HepG2 (cell line): ENCODE measurements around the gene ZNF700. TPM values are rescaled to one million over a fixed set of nuclear protein-coding genes. Genes with fewer than 3 reads are reported as not detected.
A peak's percentile ranks its signal among the peaks of the same experiment; 100 is the strongest.

Experiments used
- AKAP8 ChIP-seq: sonication (generic); formaldehyde crosslinking; IDR thresholded peaks from 2 replicates; pipeline ENCODE4 v1.5.1; 2020; ENCODE audit warnings: mild to moderate bottlenecking, missing genetic modification reagents
- EHMT2 ChIP-seq: fragments of 200-600 bp; sonication (generic); IDR thresholded peaks from 2 replicates; pipeline ENCODE4 v1.7.0; 2017; ENCODE audit warnings: antibody characterized with exemption, low read depth, low read length, borderline replicate concordance
- FOXA3 ChIP-seq: IDR thresholded peaks from 2 replicates; pipeline ENCODE4 v1.6.1; 2016; ENCODE audit warnings: missing genetic modification reagents, missing compliant biosample characterization
- GABPA ChIP-seq, 2 experiments: IDR thresholded peaks; 2 replicates each; pipeline ENCODE4 v1.6.1; 2011 to 2016; ENCODE audit warnings: low read depth in 2 of 2, low read length in 1 of 2, missing biosample characterization in 1 of 2, missing genetic modification characterization in 1 of 2
- HNF4G ChIP-seq, 2 experiments: sonication (generic) in 1 of 2; formaldehyde crosslinking in 1 of 2; IDR thresholded peaks; 2 replicates each; pipeline versions ENCODE4 v1.4.0 to v1.6.1; 2011 to 2020; ENCODE audit warnings: borderline replicate concordance in 2 of 2, low read depth in 2 of 2, mild to moderate bottlenecking in 2 of 2, low read length in 1 of 2, missing genetic modification reagents in 1 of 2, moderate library complexity in 1 of 2
- KAT7 ChIP-seq: IDR thresholded peaks from 2 replicates; pipeline ENCODE4 v1.6.1; 2018; ENCODE audit warnings: borderline replicate concordance, missing compliant biosample characterization
- KMT2A ChIP-seq: sonication (generic); formaldehyde crosslinking; IDR thresholded peaks from 2 replicates; pipeline ENCODE4 v1.4.0; 2020; ENCODE audit warnings: missing genetic modification reagents
- PCBP1 ChIP-seq: fragments of 200-400 bp; formaldehyde crosslinking; IDR thresholded peaks from 2 replicates; pipeline ENCODE4 v1.6.1; 2017; ENCODE audit warnings: mild to moderate bottlenecking, low read depth, low read length, borderline replicate concordance
- SIN3B ChIP-seq: fragments of 150-350 bp; IDR thresholded peaks from 2 replicates; pipeline ENCODE4 v1.6.1; 2014; ENCODE audit warnings: low read length
- SRF ChIP-seq: IDR thresholded peaks from 2 replicates; pipeline ENCODE4 v1.6.1; 2011; ENCODE audit warnings: mild to moderate bottlenecking, low read depth, low read length, moderate library complexity
- TFAP4 ChIP-seq: sonication (generic); IDR thresholded peaks from 2 replicates; pipeline ENCODE4 v1.6.1; 2016; ENCODE audit warnings: low read depth, borderline replicate concordance
- ZBTB34 ChIP-seq: sonication (generic); formaldehyde crosslinking; IDR thresholded peaks from 2 replicates; pipeline ENCODE4 v1.8.0; 2022; ENCODE audit warnings: mild to moderate bottlenecking, missing genetic modification reagents
- ZBTB7B ChIP-seq: sonication (generic); formaldehyde crosslinking; IDR thresholded peaks from 2 replicates; pipeline ENCODE4 v1.4.0; 2020; ENCODE audit warnings: missing genetic modification reagents
- ZNF160 ChIP-seq: sonication (generic); formaldehyde crosslinking; IDR thresholded peaks from 2 replicates; pipeline ENCODE4 v1.8.0; 2022; ENCODE audit warnings: mild to moderate bottlenecking, inconsistent platforms, missing genetic modification reagents
- ZNF30 ChIP-seq: sonication (generic); formaldehyde crosslinking; IDR thresholded peaks from 2 replicates; pipeline ENCODE4 v1.5.0; 2020; ENCODE audit warnings: mild to moderate bottlenecking, missing genetic modification reagents
- ZNF367 ChIP-seq: sonication (generic); formaldehyde crosslinking; IDR thresholded peaks from 2 replicates; pipeline ENCODE4 v1.4.0; 2020; ENCODE audit warnings: missing genetic modification reagents, borderline replicate concordance
- ZNF382 ChIP-seq: sonication (generic); formaldehyde crosslinking; IDR thresholded peaks from 2 replicates; pipeline ENCODE4 v1.5.0; 2020; ENCODE audit warnings: missing genetic modification reagents, mild to moderate bottlenecking, borderline replicate concordance
- ZNF512 ChIP-seq: sonication (generic); formaldehyde crosslinking; IDR thresholded peaks from 2 replicates; pipeline ENCODE4 v1.4.0; 2020; ENCODE audit warnings: mild to moderate bottlenecking, missing genetic modification reagents
- ZNF550 ChIP-seq: sonication (generic); formaldehyde crosslinking; IDR thresholded peaks from 2 replicates; pipeline ENCODE4 v1.4.0; 2020; ENCODE audit warnings: mild to moderate bottlenecking, missing genetic modification reagents, borderline replicate concordance
- ZNF713 ChIP-seq: sonication (generic); formaldehyde crosslinking; IDR thresholded peaks from 2 replicates; pipeline ENCODE4 v1.4.0; 2020; ENCODE audit warnings: mild to moderate bottlenecking, missing genetic modification reagents
- ZNF749 ChIP-seq: sonication (generic); formaldehyde crosslinking; IDR thresholded peaks from 2 replicates; pipeline ENCODE4 v1.8.0; 2022; ENCODE audit warnings: mild to moderate bottlenecking, missing genetic modification reagents, moderate library complexity, borderline replicate concordance
- ZSCAN5A ChIP-seq: sonication (generic); formaldehyde crosslinking; IDR thresholded peaks from 2 replicates; pipeline ENCODE4 v1.8.0; 2022; ENCODE audit warnings: mild to moderate bottlenecking, missing genetic modification reagents, borderline replicate concordance
- polyA plus RNA-seq, 8 experiments: library from polyadenylated mRNA; depleted of rRNA in 3 of 8; stranded (reverse) in 7 of 8; unstranded in 1 of 8; fragments of >200 nt; fragmentation: Illumina TruSeq in 4 of 8; extraction: Trizol in 4 of 8; gene quantifications; 2 replicates each; pipeline versions ENCODE4 v1.2.1 to v1.2.3, GENCODE V29; 2011 to 2016; ENCODE audit warnings: low read depth in 4 of 8, missing spikeins in 1 of 8, mixed read lengths in 1 of 8; ENCODE audit not compliant: insufficient read depth in 1 of 8
- total RNA-seq, 5 experiments: library from RNA; depleted of rRNA; stranded (reverse); fragments of >200 nt; fragmentation: Illumina TruSeq; extraction: Trizol; gene quantifications; 2 replicates each; pipeline ENCODE4 v1.2.3, GENCODE V29; 2016; ENCODE audit warnings: low read depth in 1 of 5

Gene ZNF700
- total and polyA plus RNA-seq, 2 of the 13 experiments (the other 11 are each of a cell fraction or from before 2014, with no cell fraction given), result 6.0 to 12.8 TPM

GRCh38 chr19:11984986-11985385 is 60.1 kb downstream of the ZNF700 start (continued):
- no peak for TF ChIP-seq ZNF382 (CRISPR knock-in tag)
- no peak for TF ChIP-seq ZNF30 (CRISPR knock-in tag)
- TF ChIP-seq AKAP8, result no peak
- peak; percentile 57; the same call in 1 of the 2 replicates for TF ChIP-seq ZBTB7B (CRISPR knock-in tag)
- no peak for TF ChIP-seq SIN3B
- no peak for TF ChIP-seq ZNF550 (CRISPR knock-in tag)
- TF ChIP-seq SRF, result no peak
- TF ChIP-seq KMT2A (CRISPR knock-in tag), result no peak
- no peak for TF ChIP-seq HNF4G (IDR thresholded peaks at IDR 0.05; ENCODE audit: borderline replicate concordance, low read depth, low read length)
- no peak for TF ChIP-seq HNF4G (CRISPR knock-in tag; IDR thresholded peaks at IDR 0.05; ENCODE audit: borderline replicate concordance, low read depth)
- TF ChIP-seq ZNF160 (CRISPR knock-in tag), result no peak
- TF ChIP-seq PCBP1, result no peak
- peak; percentile 34; the same call in 1 of the 2 replicates for TF ChIP-seq TFAP4
- no peak for TF ChIP-seq ZNF367 (CRISPR knock-in tag)
- no peak for TF ChIP-seq ZSCAN5A (CRISPR knock-in tag)
- TF ChIP-seq ZBTB34 (CRISPR knock-in tag), result no peak
- TF ChIP-seq FOXA3 (CRISPR knock-in tag), result no peak
- TF ChIP-seq EHMT2, result no peak
- TF ChIP-seq ZNF512 (CRISPR knock-in tag), result no peak
- TF ChIP-seq ZNF713, result no peak
- no peak for TF ChIP-seq ZNF749
- no peak for TF ChIP-seq KAT7 (CRISPR knock-in tag)
- TF ChIP-seq GABPA (IDR thresholded peaks at IDR 0.05; ENCODE audit: low read depth, low read length), result 0 out of 2 replicates have a peak, but pooled peaks have one; percentile 19
- peak; percentile 57 for TF ChIP-seq GABPA (CRISPR knock-in tag; IDR thresholded peaks at IDR 0.05; ENCODE audit: low read depth)
